Glutamatergic neuron (in vitro differentiated cells): Measurements from ENCODE around the gene AGA. TPM values are rescaled to one million over a fixed set of nuclear protein-coding genes. Genes with fewer than 3 reads are reported as not detected.

ENCODE experiments used
- DNase-seq: peaks from one replicate; pipeline ENCODE4 v3.0.0; 2022
- H3K27ac Mint-ChIP-seq: one replicate; pipeline ENCODE4 v1.8.0; 2020; ENCODE audit warnings: mild to moderate bottlenecking, mixed read lengths, inconsistent platforms; ENCODE audit not compliant: unreplicated experiment
- H3K27me3 Mint-ChIP-seq: one replicate; pipeline ENCODE4 v1.8.0; 2020; ENCODE audit warnings: mild to moderate bottlenecking, moderate library complexity, mixed read lengths, inconsistent platforms; ENCODE audit not compliant: unreplicated experiment
- H3K36me3 Mint-ChIP-seq: one replicate; pipeline ENCODE4 v1.8.0; 2020; ENCODE audit warnings: mild to moderate bottlenecking, mixed read lengths, inconsistent platforms; ENCODE audit not compliant: unreplicated experiment
- H3K4me1 Mint-ChIP-seq: one replicate; pipeline ENCODE4 v1.8.0; 2020; ENCODE audit warnings: mild to moderate bottlenecking, low read depth, mixed read lengths, inconsistent platforms; ENCODE audit not compliant: unreplicated experiment
- H3K4me3 Mint-ChIP-seq: one replicate; pipeline ENCODE4 v1.8.0; 2020; ENCODE audit warnings: mild to moderate bottlenecking, mixed read lengths, inconsistent platforms; ENCODE audit not compliant: unreplicated experiment
- H3K9me3 Mint-ChIP-seq: one replicate; pipeline ENCODE4 v1.8.0; 2020; ENCODE audit warnings: mild to moderate bottlenecking, moderate library complexity, mixed read lengths, inconsistent platforms; ENCODE audit not compliant: unreplicated experiment
- CTCF ChIP-seq: fragments of 200-600 bp; sonication (generic); IDR thresholded peaks from one replicate; pipeline ENCODE4 v1.5.0; 2021; ENCODE audit not compliant: partially characterized antibody, unreplicated experiment
- long read RNA-seq: library from polyadenylated mRNA; unstranded; transcript quantifications from one replicate; pipeline ENCODE4 v2.0.0, GENCODE V29; 2020; ENCODE audit not compliant: unreplicated experiment
- total RNA-seq: library from RNA; stranded (reverse); fragmentation: NEBNext Ultra II Directional; extraction: Animal tissue kit (Norgen Biotek cat#: 25700); gene quantifications from one replicate; pipeline ENCODE4 v1.2.1, GENCODE V29; 2021; ENCODE audit not compliant: unreplicated experiment

The AGA gene
- 7.4 TPM for total RNA-seq
- long read RNA-seq, transcript AGA-201 (9 exons, 2,107 nt) = major isoform, 5 of 6 reads
- long read RNA-seq, partial matches to known transcripts = 0 of 6 reads
- long read RNA-seq, other reads (novel, unspliced or antisense) = 1 of 6 reads

GRCh38 chr4:177441803-177442622, at the start of gene AGA:
Gene AGA, minus strand, starts transcription at chr4:177442437. Its CDS starts 62 bp downstream, at chr4:177442375.
- peaks cover 5% of the 10 kb centered on the region for H3K9me3 Mint-ChIP-seq
- H3K4me1 Mint-ChIP-seq = peaks cover 9% of the 10 kb centered on the region
- H3K27me3 Mint-ChIP-seq = peaks cover 3% of the 10 kb centered on the region
- TF ChIP-seq CTCF = no peak
- H3K36me3 Mint-ChIP-seq = no peaks in the 10 kb centered on the region
- DNase-seq = peak; percentile 95
- peak within 1 kb of the TSS; percentile 96 for H3K27ac Mint-ChIP-seq
- peak within 1 kb of the TSS; percentile 94 for H3K4me3 Mint-ChIP-seq

GRCh38 chr4:177492022-177492421, 49.8 kb upstream of the AGA start:
- no peaks in the 10 kb centered on the region for H3K36me3 Mint-ChIP-seq
- H3K4me1 Mint-ChIP-seq = peaks cover 2% of the 10 kb centered on the region
- H3K27me3 Mint-ChIP-seq = no peaks in the 10 kb centered on the region
- TF ChIP-seq CTCF = no peak
- H3K4me3 Mint-ChIP-seq = no peak overlapping the region
- DNase-seq = no peak
- H3K27ac Mint-ChIP-seq = no peak overlapping the region
- no peaks in the 10 kb centered on the region for H3K9me3 Mint-ChIP-seq

- no peak overlapping the region for H3K4me3 Mint-ChIP-seq
- no peaks in the 10 kb centered on the region for H3K9me3 Mint-ChIP-seq
- H3K4me1 Mint-ChIP-seq = peaks cover 2% of the 10 kb centered on the region
- DNase-seq = no peak
- TF ChIP-seq CTCF = no peak
- no peaks in the 10 kb centered on the region for H3K27me3 Mint-ChIP-seq
- H3K27ac Mint-ChIP-seq = no peak overlapping the region
- no peaks in the 10 kb centered on the region for H3K36me3 Mint-ChIP-seq
Observed at GRCh38 chr4:177490769-177491168, 48.5 kb upstream of the AGA start.

- Mint-ChIP-seq H3K27me3 (no peaks in the 10 kb centered on the region), H3K9me3 (no peaks in the 10 kb centered on the region), H3K36me3 (no peaks in the 10 kb centered on the region), H3K27ac (no peak overlapping the region), H3K4me3 (no peak overlapping the region), H3K4me1 (peaks cover 2% of the 10 kb centered on the region)
- no peak for DNase-seq
- no peak for TF ChIP-seq CTCF
Observed at GRCh38 chr4:177489471-177490246, 47.4 kb upstream of the AGA start.

- peaks cover 2% of the 10 kb centered on the region for H3K4me1 Mint-ChIP-seq
- no peaks in the 10 kb centered on the region for H3K27me3 Mint-ChIP-seq
- H3K36me3 Mint-ChIP-seq = no peaks in the 10 kb centered on the region
- no peaks in the 10 kb centered on the region for H3K9me3 Mint-ChIP-seq
- DNase-seq = no peak
- TF ChIP-seq CTCF = no peak
- no peak overlapping the region for H3K4me3 Mint-ChIP-seq
- H3K27ac Mint-ChIP-seq = no peak overlapping the region
Observed at GRCh38 chr4:177487977-177488376, 45.7 kb upstream of the AGA start.
